GM12891 (cell line): ENCODE measurements around the gene ZRANB3.

Experiments used
- PAX5 ChIP-seq: IDR thresholded peaks from 2 replicates; pipeline ENCODE4 v1.6.1; 2011; ENCODE audit warnings: low read length, moderate library complexity, mild to moderate bottlenecking; ENCODE audit not compliant: insufficient read depth, severe bottlenecking
- POLR2A ChIP-seq: IDR thresholded peaks from 2 replicates; pipeline ENCODE4 v1.6.1; 2011; ENCODE audit warnings: low read depth, low read length, control low read depth
- POLR2AphosphoS5 ChIP-seq: IDR thresholded peaks from 2 replicates; pipeline ENCODE4 v1.6.1; 2011; ENCODE audit warnings: low read depth, low read length, control low read depth
- POU2F2 ChIP-seq: IDR thresholded peaks from 2 replicates; pipeline ENCODE4 v1.6.1; 2011; ENCODE audit warnings: low read depth, mild to moderate bottlenecking, control low read depth, low read length, moderate library complexity
- SPI1 ChIP-seq: IDR thresholded peaks from 2 replicates; pipeline ENCODE4 v1.6.1; 2011; ENCODE audit warnings: low read depth, low read length, control low read depth

DNA sequence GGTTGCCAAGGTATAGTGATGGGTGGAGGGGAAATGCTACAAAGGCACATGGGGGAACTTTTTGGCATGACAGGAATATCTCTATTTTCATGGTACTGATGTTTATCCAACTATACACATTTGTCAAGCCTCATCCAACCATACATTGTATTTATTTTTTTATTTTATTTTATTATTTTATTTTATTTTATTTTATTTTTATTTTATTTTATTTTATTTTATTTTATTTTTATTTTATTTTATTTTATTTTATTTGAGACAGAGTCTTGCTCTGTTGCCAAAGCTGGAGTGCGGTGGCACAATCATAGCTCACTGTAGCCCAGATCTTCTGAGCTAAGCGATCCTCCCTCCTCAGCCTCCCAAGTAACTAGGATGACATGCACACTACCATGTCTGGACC, 219.1 kb downstream of the ZRANB3 start:
- TF ChIP-seq SPI1 = no peak
- TF ChIP-seq POLR2A = no peak
- no peak for TF ChIP-seq POLR2AphosphoS5
- TF ChIP-seq POU2F2 = no peak
- no peak for TF ChIP-seq PAX5
